K562 (cell line): Measurements from ENCODE around the gene LDLRAD1. TPM values are rescaled to one million over a fixed set of nuclear protein-coding genes. Genes with fewer than 3 reads are reported as not detected.

Experiments
- ATAC-seq: fragments of 200-7000 bp; cut with Tn5 transposase; 3 replicates; pipeline ENCODE4 v1.9.1; 2020; ENCODE audit warnings: moderate library complexity
- BruUV-seq: library from RNA; stranded (reverse); fragments of 400-500 nt; replicated peaks from 2 replicates; lab custom pipeline; 2021; lab: Mats Ljungman, UMichigan
- CTCF ChIA-PET: fragments of 300-600 bp; formaldehyde crosslinking; extraction: SDS; loops from one replicate; lab custom pipeline; 2021; ENCODE audit warnings: low intra/inter-chr PET ratio; lab: Yijun Ruan, JAX
- POLR2A ChIA-PET: fragments of 300-600, 350-650 bp; sonication (Branson Sonifier 250); formaldehyde crosslinking; extraction: SDS; loops from one replicate; lab custom pipeline; 2021; ENCODE audit warnings: antibody characterized with exemption, inconsistent platforms; lab: Yijun Ruan, JAX
- DNase-seq, 4 experiments: peaks; one replicate each; pipeline versions ENCODE4 v3.0.0 to v3.0.0-alpha.2; 2011 to 2018; ENCODE audit warnings: low spot score in 3 of 4, mixed read lengths in 3 of 4; ENCODE audit errors: extremely low read depth in 1 of 4
- FAIRE-seq: peaks from 2 replicates; lab custom pipeline; 2011; peaks lifted over from hg19 to GRCh38; lab: Jason Lieb, UNC
- H2AFZ ChIP-seq: 2 replicates; pipeline ENCODE4 v1.6.0; 2011; ENCODE audit warnings: low read depth, low read length, control low read depth, inconsistent platforms
- H3K27ac ChIP-seq: fragments of 200-600 bp; 3 replicates; pipeline ENCODE4 v1.8.0; 2011; ENCODE audit warnings: low read depth, mild to moderate bottlenecking, control low read depth, inconsistent platforms, low read length, moderate library complexity, mixed read lengths; ENCODE audit errors: extremely low read depth
- H3K27me3 ChIP-seq, 2 experiments: fragments of 300-600 bp in 1 of 2; 2 replicates in 1 of 2; 3 replicates in 1 of 2; pipeline versions ENCODE4 v1.6.0 to v1.8.0; 2011; ENCODE audit warnings: inconsistent platforms in 2 of 2, low read length in 2 of 2, mild to moderate bottlenecking in 1 of 2, mixed read lengths in 1 of 2, moderate library complexity in 1 of 2; ENCODE audit not compliant: control insufficient read depth in 2 of 2, insufficient read depth in 2 of 2
- H3K36me3 ChIP-seq: fragments of 300-600 bp; 3 replicates; pipeline ENCODE4 v1.8.0; 2011; ENCODE audit warnings: mild to moderate bottlenecking, low read length, inconsistent platforms; ENCODE audit not compliant: control insufficient read depth, insufficient read depth
- H3K4me1 ChIP-seq, 2 experiments: fragments of 200-600 bp in 1 of 2; replicated peaks in 1 of 2; 2 replicates in 1 of 2; 3 replicates in 1 of 2; pipeline versions ENCODE4 v1.5.1 to v1.8.0; 2011; ENCODE audit warnings: inconsistent platforms in 2 of 2, low read length in 2 of 2, mild to moderate bottlenecking in 1 of 2, mixed read lengths in 1 of 2, moderate library complexity in 1 of 2; ENCODE audit not compliant: control insufficient read depth in 2 of 2, insufficient read depth in 2 of 2
- H3K4me2 ChIP-seq: 2 replicates; pipeline ENCODE4 v1.6.1; 2011; ENCODE audit warnings: low read length, control low read depth, inconsistent platforms, mixed read lengths; ENCODE audit not compliant: insufficient read depth
- H3K4me3 ChIP-seq: fragments of 200-600 bp; sonication (generic), shearing (Covaris generic); 2 replicates; pipeline ENCODE4 v1.5.1; 2016; ENCODE audit warnings: control low read depth, inconsistent platforms
- H3K79me2 ChIP-seq: fragments of 200-600 bp; 3 replicates; pipeline ENCODE4 v1.8.0; 2011; ENCODE audit warnings: low read length, inconsistent platforms; ENCODE audit not compliant: control insufficient read depth, insufficient read depth
- H3K9ac ChIP-seq, 2 experiments: 2 replicates each; pipeline versions ENCODE4 v1.6.0 to v1.6.1; 2011; ENCODE audit warnings: low read depth in 2 of 2, low read length in 2 of 2, control low read depth in 1 of 2, inconsistent platforms in 1 of 2, mild to moderate bottlenecking in 1 of 2, mixed read lengths in 1 of 2; ENCODE audit not compliant: insufficient read depth in 1 of 2
- H3K9me1 ChIP-seq: one replicate; pipeline ENCODE4 v1.6.0; 2011; ENCODE audit warnings: inconsistent platforms, mild to moderate bottlenecking, low read length, moderate library complexity; ENCODE audit not compliant: control insufficient read depth, insufficient read depth
- H3K9me3 ChIP-seq: replicated peaks from 2 replicates; pipeline ENCODE4 v1.5.1; 2011; ENCODE audit warnings: low read depth, low read length, inconsistent platforms; ENCODE audit not compliant: control insufficient read depth, insufficient read depth
- H4K20me1 ChIP-seq: replicated peaks from 2 replicates; pipeline ENCODE4 v1.6.1; 2011; ENCODE audit warnings: low read length, inconsistent platforms, mixed read lengths; ENCODE audit not compliant: control insufficient read depth, insufficient read depth
- ARNT ChIP-seq, 2 experiments: fragments of 450-650 bp; IDR thresholded peaks; 2 replicates each; pipeline ENCODE4 v1.6.1; 2016; ENCODE audit warnings: mild to moderate bottlenecking in 1 of 2
- BMI1 ChIP-seq: fragments of 150-350 bp; IDR thresholded peaks from 2 replicates; pipeline ENCODE4 v1.6.1; 2014; ENCODE audit warnings: low read length
- ERF ChIP-seq: fragments of 450-650 bp; formaldehyde crosslinking; IDR thresholded peaks from 2 replicates; pipeline ENCODE4 v1.4.0; 2020; ENCODE audit warnings: mild to moderate bottlenecking, mixed read lengths
- HMGXB4 ChIP-seq: sonication (generic); formaldehyde crosslinking; IDR thresholded peaks from 2 replicates; pipeline ENCODE4 v1.8.1; 2023; ENCODE audit warnings: mild to moderate bottlenecking, missing genetic modification reagents
- HNRNPUL1 ChIP-seq: fragments of 200-400 bp; formaldehyde crosslinking; IDR thresholded peaks from 2 replicates; pipeline ENCODE4 v1.6.1; 2017; ENCODE audit warnings: low read length
- MED1 ChIP-seq: sonication (generic); formaldehyde crosslinking; IDR thresholded peaks from 2 replicates; pipeline ENCODE4 v1.8.1; 2023; ENCODE audit warnings: missing genetic modification reagents, borderline replicate concordance
- MTA2 ChIP-seq: fragments of 450-650 bp; IDR thresholded peaks from 2 replicates; pipeline ENCODE4 v1.6.1; 2016; ENCODE audit warnings: low read depth
- NCOA6 ChIP-seq: fragments of 450-650 bp; IDR thresholded peaks from 2 replicates; pipeline ENCODE4 v1.6.1; 2017; ENCODE audit warnings: mild to moderate bottlenecking
- SPI1 ChIP-seq: IDR thresholded peaks from 2 replicates; pipeline ENCODE4 v1.6.1; 2011; ENCODE audit warnings: low read depth, low read length, control low read depth, borderline replicate concordance
- USF2 ChIP-seq: sonication (generic); formaldehyde crosslinking; IDR thresholded peaks from 2 replicates; pipeline ENCODE4 v1.5.0; 2020; ENCODE audit warnings: missing genetic modification reagents
- WHSC1 ChIP-seq: IDR thresholded peaks from one replicate; pipeline ENCODE4 v1.6.1; 2012; ENCODE audit warnings: low read length, control low read depth, inconsistent platforms
- ZC3H11A ChIP-seq: IDR thresholded peaks from 2 replicates; pipeline ENCODE4 v1.6.1; 2012; ENCODE audit warnings: low read depth, low read length, improper control_type of control experiment
- ZNF3 ChIP-seq: fragments of 250-450 bp; sonication (Bioruptor Pico); IDR thresholded peaks from 2 replicates; pipeline ENCODE4 v1.5.0; 2021; ENCODE audit warnings: mild to moderate bottlenecking, moderate library complexity
- ZNF347 ChIP-seq: fragments of 450-650 bp; formaldehyde crosslinking; IDR thresholded peaks from 2 replicates; pipeline ENCODE4 v1.4.0; 2020; ENCODE audit warnings: low read depth, mild to moderate bottlenecking, moderate library complexity
- WGBS: fragments of 100-300 bp; shearing (Covaris generic); methylation state at CpG from one replicate; pipeline ENCODE4 v1.1.6; 2016; ENCODE audit warnings: low coverage, mixed read lengths; ENCODE audit not compliant: insufficient coverage; ENCODE audit errors: missing lambda C conversion rate; 5-methylcytosine and 5-hydroxymethylcytosine counted together
- in situ Hi-C: fragments of 300-500 bp; cut with MboI; formaldehyde crosslinking; loops from 4 replicates; pipeline ENCODE4 v1.15.0; 2018; ENCODE audit warnings: inconsistent platforms, mixed read lengths
- intact Hi-C: fragments of 100-400 bp; cut with micrococcal nuclease; formaldehyde crosslinking; loops from 2 replicates; pipeline ENCODE4 v1.14.2; 2022
- polyA plus RNA-seq, 8 experiments: library from polyadenylated mRNA; depleted of rRNA in 4 of 8; stranded (reverse) in 5 of 8; unstranded in 3 of 8; fragments of >200 nt; fragmentation: Nextera tagmentation in 2 of 8; fragmentation: Illumina TruSeq in 1 of 8; extraction: Ambion mirVana in 2 of 8; extraction: Trizol in 1 of 8; gene quantifications; 2 replicates each; pipeline versions ENCODE4 v1.2.1 to v1.2.3, GENCODE V29; 2011 to 2014; ENCODE audit warnings: inconsistent platforms in 1 of 8, missing spikeins in 1 of 8
- total RNA-seq, 7 experiments: library from RNA; depleted of rRNA in 6 of 7; stranded (reverse); fragments of >200 nt in 6 of 7; fragmentation: Illumina TruSeq in 2 of 7; extraction: Trizol in 2 of 7; gene quantifications; 2 replicates each; pipeline versions ENCODE4 v1.2.1 to v1.2.3, GENCODE V29; 2011 to 2021; ENCODE audit warnings: low replicate concordance in 1 of 7

The LDLRAD1 gene
- total and polyA plus RNA-seq, 9 of the 15 experiments (the other 6 are each of a cell fraction or from before 2014, with no cell fraction given) = not detected

DNA sequence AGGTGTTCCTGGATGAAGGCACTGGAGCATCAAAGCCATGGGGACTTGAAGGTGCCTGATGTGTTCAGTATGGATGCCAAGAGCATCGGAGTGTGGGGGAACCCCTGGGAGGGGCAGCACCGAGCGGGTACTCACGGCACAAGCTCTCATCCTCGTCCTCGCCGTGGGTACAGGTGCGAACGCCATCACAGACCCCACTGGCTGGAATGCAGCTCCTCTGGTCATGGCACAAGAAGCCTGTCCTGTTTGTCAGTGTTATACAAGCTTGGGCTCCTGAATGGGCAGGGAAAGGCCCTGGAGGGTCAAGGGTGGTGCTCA, 6.0 kb downstream of the LDLRAD1 start:
- Histone ChIP-seq H3K4me2 (no peak overlapping the region), H3K4me1 (peaks cover 0 to 6% of the 10 kb centered on the region in 2 experiments; a peak in 2 of 5 replicates), H3K36me3 (no peaks in the 10 kb centered on the region), H3K9me3 (no peaks in the 10 kb centered on the region), H2AFZ (no peak overlapping the region), H3K27me3 (peaks cover 58 to 84% of the 10 kb centered on the region in 2 experiments), H3K79me2 (no peaks in the 10 kb centered on the region), H3K27ac (no peak overlapping the region), H3K4me3 (no peak overlapping the region), H4K20me1 (0 out of 2 replicates have a peak, but pooled peaks cover 11% of the 10 kb centered on the region), H3K9me1 (no peaks in the 10 kb centered on the region), H3K9ac (no peak overlapping the region)
- ATAC-seq (no peak), FAIRE-seq (no peak), DNase-seq (no peak)
- under 1% methylated on average over 9 of the region's 9 CpGs for WGBS
- no peak for TF ChIP-seq MTA2
- no peak for TF ChIP-seq SPI1
- no peak for TF ChIP-seq WHSC1
- no peak for TF ChIP-seq ZC3H11A
- no peak for TF ChIP-seq ZNF3 (CRISPR knock-in tag)
- TF ChIP-seq ARNT (IDR thresholded peaks at IDR 0.05) = no peak
- no peak for TF ChIP-seq HMGXB4 (CRISPR knock-in tag)
- no peak for TF ChIP-seq NCOA6
- TF ChIP-seq USF2 = no peak
- TF ChIP-seq ERF (CRISPR knock-in tag) = no peak
- no peak for TF ChIP-seq MED1 (CRISPR knock-in tag)
- no peak for TF ChIP-seq HNRNPUL1
- no peak for TF ChIP-seq BMI1
- TF ChIP-seq ZNF347 (CRISPR knock-in tag) = no peak
- CTCF ChIA-PET = no interaction called here
- BruUV-seq = no TSS peak
- intact Hi-C loops = no loop called here
- in situ Hi-C loops = no loop called here
- POLR2A ChIA-PET = no interaction called here
